ENCODE results near the gene DGCR6.
"Not testable (repeated sequence)": the region's sequence is repeated elsewhere in the genome, so short reads cannot be mapped to it uniquely, and the experiment has no call there.

The DGCR6 gene

GRCh38 chr22:18960166-18960820 is 54.2 kb downstream of the DGCR6 start:
- DNase-seq (ENCODE audit: low read depth): not testable (repeated sequence)

GRCh38 chr22:18961201-18961600 is 55.1 kb downstream of the DGCR6 start:
- DNase-seq (ENCODE audit: low read depth): not testable (repeated sequence)
